CD4-positive, alpha-beta T cell treated with Interleukin-6 at 100 ng/mL for 8 hours (primary cell): Measurements from ENCODE around the gene IRF2BPL.

Experiments used
- DNase-seq: peaks from one replicate; pipeline ENCODE4 v3.0.0-alpha.2; 2020; ENCODE audit warnings: mixed read lengths, low spot score

IRF2BPL gene

GRCh38 chr14:77009014-77009413, 19.5 kb downstream of the IRF2BPL start:
- no peak for DNase-seq

- no peak for DNase-seq
Measured at GRCh38 chr14:77008541-77008940, 20.0 kb downstream of the IRF2BPL start.

DNA sequence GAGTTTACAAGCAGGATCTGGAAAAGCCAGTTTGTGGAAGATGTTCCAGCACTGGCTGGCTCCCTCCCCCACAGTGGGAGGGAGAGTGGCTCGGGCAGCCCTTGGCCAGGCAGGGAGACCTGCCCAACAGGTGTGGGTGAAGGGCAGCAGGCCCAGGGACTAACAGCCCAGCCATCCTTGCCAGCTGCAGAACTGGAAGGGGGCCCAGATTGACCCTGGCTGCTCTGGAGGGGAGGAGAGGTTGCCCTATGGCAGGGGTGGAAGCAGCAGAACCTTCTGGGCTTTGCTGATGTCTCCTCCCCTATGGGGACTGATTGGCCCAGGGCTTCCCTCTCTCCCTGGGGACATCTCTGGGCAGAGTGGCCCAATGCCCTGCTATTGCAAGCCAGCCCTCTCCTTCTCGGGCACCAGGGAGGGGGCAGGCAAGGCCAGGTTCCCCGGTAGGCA, 20.5 kb downstream of the IRF2BPL start:
- no peak for DNase-seq

- no peak for DNase-seq
Measured at GRCh38 chr14:77007183-77007974, 21.1 kb downstream of the IRF2BPL start.

GRCh38 chr14:77006132-77006531, 22.4 kb downstream of the IRF2BPL start:
- DNase-seq, result no peak

GRCh38 chr14:77005559-77005958, 22.9 kb downstream of the IRF2BPL start:
- no peak for DNase-seq

GRCh38 chr14:77004711-77005460, 23.6 kb downstream of the IRF2BPL start:
- no peak for DNase-seq

DNA sequence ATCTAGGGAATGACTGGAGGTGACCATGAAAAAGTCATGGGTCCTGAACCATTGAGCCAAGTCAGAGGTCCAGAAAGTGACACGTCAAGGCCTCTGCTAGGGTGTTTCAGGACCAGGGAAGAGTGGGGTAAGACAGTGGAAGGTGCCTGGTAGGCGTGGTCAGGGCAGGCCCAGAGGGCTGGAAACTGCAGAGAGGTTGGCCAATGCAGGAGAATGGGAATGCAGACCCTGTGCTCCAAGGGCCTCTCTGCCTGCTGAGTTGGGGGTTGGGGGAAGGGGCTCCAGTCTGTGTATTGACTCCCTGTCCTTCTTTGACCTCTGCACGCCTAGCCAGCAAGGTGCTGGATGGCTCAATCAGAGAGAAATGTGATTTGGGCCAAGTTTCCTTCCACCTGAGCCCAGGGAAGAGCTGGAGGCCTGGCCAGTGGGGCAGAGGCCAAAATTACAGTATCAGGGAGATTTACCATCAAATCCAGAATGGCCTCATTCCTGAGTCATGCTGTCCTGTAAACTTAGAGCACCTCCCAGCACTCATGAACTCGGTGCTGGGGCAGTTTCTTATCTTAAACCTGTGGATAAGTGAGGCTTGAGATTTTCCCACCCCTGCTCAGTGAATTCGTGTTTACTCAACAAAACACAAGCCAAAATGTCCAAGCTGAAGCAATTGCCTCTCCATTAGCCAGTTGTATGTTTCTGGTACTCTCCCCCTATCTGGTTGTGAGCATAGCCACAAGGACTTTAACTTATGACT, 24.4 kb downstream of the IRF2BPL start:
- DNase-seq, result no peak

- DNase-seq, result no peak
Measured at GRCh38 chr14:77002889-77003288, 25.6 kb downstream of the IRF2BPL start.

DNA sequence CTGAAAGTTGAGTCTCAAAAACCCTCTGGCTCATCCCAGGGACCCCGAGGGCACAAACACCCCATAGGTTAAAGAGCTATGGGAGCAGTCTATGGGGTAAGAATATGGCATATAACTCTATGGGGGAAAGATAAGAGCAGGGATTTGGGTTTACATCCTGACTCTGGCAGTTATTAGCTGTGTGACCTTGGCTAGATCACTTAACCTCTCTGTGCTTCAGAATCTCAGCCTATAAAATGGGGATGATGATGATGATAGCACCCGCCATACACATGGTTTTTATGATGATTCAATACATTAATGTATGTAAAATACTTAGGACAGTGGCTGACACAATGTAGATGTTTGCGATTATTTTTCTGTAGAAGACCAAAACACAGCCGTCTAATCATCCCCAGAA, 26.2 kb downstream of the IRF2BPL start:
- DNase-seq, result no peak

GRCh38 chr14:77000340-77001270, 27.9 kb downstream of the IRF2BPL start:
- DNase-seq, result no peak

GRCh38 chr14:76998910-76999309, 29.6 kb downstream of the IRF2BPL start:
- no peak for DNase-seq

DNA sequence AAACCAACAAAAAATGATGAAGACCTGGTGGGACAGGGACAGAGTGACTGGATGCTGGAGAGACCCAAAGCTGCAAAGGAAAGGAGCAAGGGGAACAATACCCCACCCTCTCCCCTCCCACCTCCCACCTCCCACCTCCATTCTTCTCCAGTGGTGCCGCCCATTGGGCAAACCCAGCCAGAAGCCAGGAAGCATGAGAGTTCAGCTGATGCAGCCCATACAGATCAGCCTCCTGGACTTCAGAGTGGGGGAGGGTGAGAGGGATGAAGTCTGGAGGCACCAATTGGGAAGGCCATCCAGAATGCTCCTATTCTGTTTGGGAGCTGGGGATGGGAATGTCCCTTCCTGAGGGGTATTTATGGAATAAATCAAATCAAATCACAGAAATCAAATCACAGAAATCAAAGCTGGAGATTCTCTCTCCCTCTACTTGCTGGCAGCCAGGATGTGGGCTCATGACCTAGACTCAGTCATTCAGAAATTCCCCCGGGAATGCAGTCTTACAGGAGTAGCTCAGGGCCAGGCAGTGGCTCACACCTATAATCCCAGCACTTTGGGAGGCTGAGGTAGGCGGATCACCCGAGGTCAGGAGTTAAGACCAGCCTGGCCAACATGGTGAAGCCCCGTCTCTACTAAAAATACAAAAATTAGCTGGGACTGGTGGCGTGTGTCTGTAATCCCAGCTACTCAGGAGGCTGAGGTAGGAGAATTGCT, 31.1 kb downstream of the IRF2BPL start:
- no peak for DNase-seq

- no peak for DNase-seq
Measured at GRCh38 chr14:76996563-76997146, 31.9 kb downstream of the IRF2BPL start.

- DNase-seq, result no peak
Measured at GRCh38 chr14:76995279-76996035, 33.1 kb downstream of the IRF2BPL start.

GRCh38 chr14:76993752-76994151, 34.8 kb downstream of the IRF2BPL start:
- no peak for DNase-seq

DNA sequence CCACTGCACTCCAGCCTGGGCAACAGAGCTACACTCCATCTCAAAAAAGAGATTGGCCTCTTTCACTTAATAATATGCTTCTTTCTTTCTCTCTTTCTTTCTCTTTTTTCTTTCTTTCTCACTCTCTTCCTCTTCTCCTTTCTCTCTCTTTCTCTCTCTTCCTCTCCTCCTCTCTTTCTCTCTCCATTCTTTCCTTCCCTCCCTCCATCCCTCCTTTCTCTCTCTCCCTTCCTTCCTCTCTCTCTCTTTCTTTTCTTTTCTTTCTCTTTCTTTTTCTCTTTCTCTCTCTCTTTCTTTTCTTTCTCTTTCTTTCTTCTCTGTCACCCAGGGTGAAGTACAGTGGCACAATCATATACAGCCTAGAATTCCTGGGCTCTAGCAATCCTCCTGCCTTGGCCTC, 38.4 kb downstream of the IRF2BPL start:
- no peak for DNase-seq

GRCh38 chr14:76987956-76988520, 40.5 kb downstream of the IRF2BPL start:
- no peak for DNase-seq

DNA sequence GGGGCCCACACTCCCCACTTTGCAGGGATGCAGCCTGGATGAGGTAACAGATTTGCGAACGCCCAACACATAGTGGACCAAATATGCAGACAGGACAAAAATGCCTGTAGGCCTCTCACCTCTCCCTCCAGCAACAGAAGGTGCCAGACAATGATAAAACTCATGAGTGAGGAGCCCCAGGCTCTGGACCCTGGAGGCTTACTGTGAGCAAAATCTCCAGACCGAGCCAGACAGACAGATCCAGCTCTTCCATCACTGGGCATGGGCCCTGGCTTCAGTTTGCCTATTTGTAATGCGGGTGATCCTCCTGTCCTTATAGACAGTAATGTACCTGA, 42.3 kb downstream of the IRF2BPL start:
- no peak for DNase-seq
